HG02885 (cell line): ENCODE measurements around the gene BCKDHB.
"Not testable (repeated sequence)": the region's sequence is repeated elsewhere in the genome, so short reads cannot be mapped to it uniquely, and the experiment has no call there.

ENCODE experiments used
- ATAC-seq: cut with Tn5 transposase; IDR thresholded peaks from one replicate; pipeline ENCODE4 v1.9.1; 2021; ENCODE audit warnings: mild to moderate bottlenecking; ENCODE audit not compliant: unreplicated experiment, poor library complexity

The BCKDHB gene

DNA sequence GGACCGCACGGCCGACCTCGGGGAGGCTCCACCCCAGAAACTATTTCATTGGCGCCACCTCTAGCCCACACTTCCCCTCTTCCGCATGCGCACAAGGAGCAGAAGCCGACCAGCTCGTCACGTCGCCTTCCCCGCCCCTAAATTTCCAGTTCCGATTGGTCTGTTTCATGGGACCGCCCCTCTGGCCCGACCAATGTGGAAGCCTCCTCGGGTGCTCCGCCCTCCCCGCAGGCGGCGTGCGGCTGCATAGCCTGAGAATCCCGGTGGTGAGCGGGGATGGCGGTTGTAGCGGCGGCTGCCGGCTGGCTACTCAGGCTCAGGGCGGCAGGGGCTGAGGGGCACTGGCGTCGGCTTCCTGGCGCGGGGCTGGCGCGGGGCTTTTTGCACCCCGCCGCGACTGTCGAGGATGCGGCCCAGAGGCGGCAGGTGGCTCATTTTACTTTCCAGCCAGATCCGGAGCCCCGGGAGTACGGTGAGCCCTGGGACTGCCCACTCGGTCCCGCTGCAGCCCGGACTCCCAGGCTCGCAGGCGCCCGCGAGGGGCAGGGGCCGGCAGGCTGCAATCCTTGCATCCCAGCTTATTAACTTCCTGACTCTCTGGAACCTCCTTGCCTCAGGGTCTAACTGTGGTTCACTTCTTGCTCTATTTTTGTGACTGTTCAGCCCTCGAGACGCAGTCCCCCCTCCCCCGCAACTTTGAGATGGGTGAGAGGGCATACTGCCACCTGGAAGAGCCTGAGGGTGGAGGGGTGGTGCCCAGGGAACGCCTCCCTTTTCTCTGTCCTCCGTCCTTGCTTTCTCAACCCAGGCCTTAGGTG, at the start of gene BCKDHB:
TSS of gene BCKDHB (plus strand) at position 254 of the 818 bp plus-strand sequence. CDS start at position 277, 23 bp downstream.
- ATAC-seq = peak; percentile 99

- no peak for ATAC-seq
These were observed 45.7 kb upstream of the BCKDHB start for GRCh38 chr6:80060774-80061173.

GRCh38 chr6:80068146-80068545, 38.3 kb upstream of the BCKDHB start:
- not testable (repeated sequence) for ATAC-seq

DNA sequence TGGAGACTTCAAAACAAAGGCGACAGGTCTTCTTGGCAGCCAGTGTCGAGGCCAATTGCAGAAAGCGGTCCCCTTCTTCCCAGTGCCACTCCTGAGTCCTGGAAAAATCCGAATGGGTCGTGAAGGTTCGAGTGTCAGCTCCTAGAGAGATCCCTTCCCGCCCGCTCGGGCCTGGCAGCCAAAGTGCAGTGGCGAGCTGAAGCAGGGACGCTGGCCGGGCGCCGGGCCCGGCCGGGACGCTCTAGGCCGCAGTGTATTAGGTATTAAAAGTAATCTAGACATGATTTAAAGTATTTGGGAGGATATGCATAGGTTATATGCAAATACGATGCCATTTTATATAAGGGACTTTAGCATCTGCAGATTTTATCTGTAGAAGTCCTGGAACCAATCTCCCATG, 36.0 kb upstream of the BCKDHB start:
- not testable (repeated sequence) for ATAC-seq

- no peak for ATAC-seq
These were observed 29.4 kb upstream of the BCKDHB start for GRCh38 chr6:80077067-80077466.

- ATAC-seq = no peak
These were observed 17.8 kb upstream of the BCKDHB start for GRCh38 chr6:80088637-80089036.

GRCh38 chr6:80091506-80091905, 15.0 kb upstream of the BCKDHB start:
- no peak for ATAC-seq

DNA sequence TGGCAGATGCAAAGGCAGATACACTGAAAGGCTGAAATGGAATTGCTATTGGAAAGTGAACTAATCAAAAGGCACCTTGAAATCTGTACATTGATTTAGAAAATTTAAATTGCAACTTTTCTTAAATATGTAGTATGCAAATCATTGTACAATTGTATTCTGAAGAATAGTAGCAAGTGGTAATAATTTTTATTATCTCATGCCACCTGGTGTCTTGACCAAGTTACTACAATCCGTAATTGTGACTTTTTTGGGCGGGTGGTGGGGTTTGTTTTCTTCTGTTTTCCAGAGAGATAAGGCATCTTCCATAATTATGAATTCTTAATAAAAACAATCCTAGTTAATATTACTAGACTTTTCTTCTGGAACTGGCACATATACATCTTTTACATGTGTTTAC, 12.5 kb upstream of the BCKDHB start:
- peak; percentile 57 for ATAC-seq

GRCh38 chr6:80095600-80095999, 10.9 kb upstream of the BCKDHB start:
- no peak for ATAC-seq

GRCh38 chr6:80098392-80098791, 8.1 kb upstream of the BCKDHB start:
- no peak for ATAC-seq

DNA sequence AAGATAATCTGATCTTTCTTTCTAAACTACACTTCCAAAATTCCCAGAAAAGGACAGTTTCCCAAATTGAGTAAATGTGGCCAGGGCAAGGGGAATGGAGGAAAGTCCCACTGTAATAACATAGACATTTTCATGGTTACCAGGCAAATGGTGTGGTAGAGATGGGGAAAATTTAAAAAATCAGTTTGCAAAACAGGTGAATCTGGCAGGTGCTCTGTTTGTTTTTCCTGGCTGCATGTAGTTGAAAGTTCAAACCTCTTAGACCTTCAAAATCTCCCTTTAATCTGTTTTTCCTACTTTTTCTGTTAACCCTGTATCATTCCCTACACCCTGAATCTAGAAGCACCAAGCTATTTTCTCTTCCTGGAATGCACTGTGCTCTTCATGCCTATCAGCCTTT, 2.0 kb upstream of the BCKDHB start:
- ATAC-seq = no peak

DNA sequence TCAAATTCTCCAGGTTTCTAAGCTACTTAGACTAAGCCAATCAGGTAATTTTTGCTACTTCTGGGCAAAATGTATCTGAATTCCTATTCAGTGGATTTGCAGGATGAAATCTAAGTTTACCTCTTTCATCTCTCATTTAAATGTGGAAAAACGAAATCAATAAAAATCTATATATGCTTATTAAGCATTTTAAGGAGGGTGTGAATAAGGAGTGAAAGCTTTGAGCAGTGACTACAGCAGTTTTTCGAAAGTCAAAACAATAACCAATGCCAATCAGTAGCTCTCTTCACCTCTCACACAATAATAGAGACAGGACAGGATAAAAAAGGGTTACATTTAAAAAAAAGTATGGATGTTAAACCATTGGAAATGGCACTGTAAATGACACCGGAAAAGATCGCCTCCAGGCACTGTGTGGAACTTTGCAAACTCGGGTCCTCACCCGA, 476 bp upstream of the BCKDHB start:
- ATAC-seq = peak; percentile 14

- ATAC-seq = not testable (repeated sequence)
These were observed 16.1 kb downstream of the BCKDHB start for GRCh38 chr6:80122576-80122975.

DNA sequence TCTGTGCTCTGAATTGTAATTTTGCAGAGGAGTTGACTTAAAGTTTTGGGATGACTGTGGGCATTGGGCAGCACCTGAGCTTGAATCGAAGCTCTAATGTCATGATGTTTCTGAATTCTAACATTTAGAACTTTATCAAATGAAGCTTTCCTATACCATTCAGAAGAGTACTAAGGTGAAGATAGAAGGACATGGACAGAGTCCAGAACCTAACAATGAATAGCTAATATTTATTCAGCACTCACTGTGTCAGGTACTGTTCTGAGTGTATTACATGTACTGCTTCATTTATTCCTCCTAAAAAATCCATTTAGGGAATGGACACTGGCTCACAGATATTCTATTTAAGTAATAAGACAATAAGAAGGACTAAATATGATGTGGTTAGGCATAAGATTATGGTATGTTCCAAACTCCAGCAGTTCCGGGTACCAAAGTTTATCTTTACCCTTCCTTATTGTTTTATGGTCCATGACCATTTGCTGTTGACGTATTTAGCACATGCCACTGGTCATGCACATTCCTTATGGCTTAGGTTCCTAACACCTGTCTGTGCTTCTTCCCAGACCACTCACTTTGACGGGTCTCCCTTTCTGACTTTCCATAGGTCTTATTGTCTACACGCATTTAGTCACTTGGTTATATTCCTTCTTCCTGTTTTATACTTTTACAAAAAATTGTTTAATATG, 20.3 kb downstream of the BCKDHB start:
- ATAC-seq = no peak

DNA sequence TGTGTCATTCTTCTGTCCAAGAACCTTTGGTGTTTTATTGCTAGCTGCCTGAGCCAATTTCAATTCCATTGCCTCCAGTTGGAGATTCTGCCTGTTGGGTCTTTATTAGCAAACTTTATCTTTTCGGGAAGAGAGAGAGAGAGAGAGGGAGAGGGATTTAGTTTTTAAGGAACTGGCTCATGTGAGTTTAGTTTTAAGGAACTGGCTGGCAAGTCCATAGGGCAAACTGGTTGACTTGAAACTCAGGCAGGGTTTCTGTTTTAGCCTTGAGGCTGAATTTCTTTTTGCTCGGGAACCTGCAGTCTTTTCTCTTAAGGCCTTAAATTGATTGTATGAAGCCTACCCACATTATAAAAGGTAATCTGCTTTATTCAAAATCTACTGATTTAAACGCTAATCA, 23.0 kb downstream of the BCKDHB start:
- ATAC-seq = no peak

DNA sequence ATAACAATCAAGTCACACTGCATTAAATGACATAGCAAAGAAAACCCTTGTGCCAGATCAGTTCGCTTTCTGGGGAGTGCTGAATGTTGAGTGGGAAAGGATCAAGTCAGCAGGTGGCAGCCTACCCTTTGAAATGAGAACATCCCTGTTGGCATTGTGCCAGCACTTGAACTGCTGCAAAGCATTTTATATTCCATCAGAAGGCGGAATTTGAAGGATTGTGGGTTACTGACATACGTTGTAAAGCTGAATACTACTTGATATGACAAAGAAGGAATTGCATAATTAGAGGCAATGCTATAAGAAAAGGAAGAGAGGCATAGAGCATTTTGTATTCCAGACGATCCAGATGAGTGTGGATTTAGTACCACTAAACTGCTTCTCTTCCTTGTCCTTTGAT, 26.5 kb downstream of the BCKDHB start:
- no peak for ATAC-seq

DNA sequence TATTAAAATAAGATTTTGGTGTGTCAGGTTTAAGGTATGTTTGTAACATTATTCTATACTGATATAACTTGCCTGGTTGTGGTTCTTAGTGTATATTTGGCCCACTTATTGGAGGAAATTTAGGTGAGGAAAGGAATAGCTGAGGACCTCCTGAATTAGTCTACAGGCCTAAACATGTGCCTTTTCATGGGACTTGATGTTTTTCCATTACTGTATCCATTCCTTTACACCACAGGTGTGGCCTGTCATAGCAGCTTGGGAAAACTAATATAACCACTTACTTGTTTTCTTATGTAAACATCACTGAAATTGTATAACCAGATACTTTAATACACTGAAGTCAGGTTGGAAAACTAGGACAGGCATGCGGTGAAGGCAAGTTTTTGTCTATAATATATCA, 27.6 kb downstream of the BCKDHB start:
- ATAC-seq = no peak

DNA sequence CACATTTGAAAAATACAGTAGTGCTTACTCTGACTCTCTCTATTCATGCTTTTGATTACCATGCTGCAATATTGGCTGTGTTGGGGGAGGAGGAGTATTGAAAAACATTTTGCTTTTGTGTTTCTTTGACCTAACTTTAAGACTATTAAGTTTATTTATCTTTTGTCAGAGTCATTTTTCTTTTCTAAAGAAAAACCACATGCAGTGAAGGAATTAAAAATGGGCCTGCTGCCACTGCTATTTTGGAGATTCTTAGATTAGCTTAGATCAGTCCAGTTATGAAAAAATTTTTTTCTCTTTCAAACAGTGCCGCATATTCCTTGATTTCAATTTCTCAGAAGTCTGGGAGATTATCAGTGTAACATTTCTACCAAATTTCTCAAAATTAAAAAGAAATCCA, 36.1 kb downstream of the BCKDHB start:
- ATAC-seq = no peak

DNA sequence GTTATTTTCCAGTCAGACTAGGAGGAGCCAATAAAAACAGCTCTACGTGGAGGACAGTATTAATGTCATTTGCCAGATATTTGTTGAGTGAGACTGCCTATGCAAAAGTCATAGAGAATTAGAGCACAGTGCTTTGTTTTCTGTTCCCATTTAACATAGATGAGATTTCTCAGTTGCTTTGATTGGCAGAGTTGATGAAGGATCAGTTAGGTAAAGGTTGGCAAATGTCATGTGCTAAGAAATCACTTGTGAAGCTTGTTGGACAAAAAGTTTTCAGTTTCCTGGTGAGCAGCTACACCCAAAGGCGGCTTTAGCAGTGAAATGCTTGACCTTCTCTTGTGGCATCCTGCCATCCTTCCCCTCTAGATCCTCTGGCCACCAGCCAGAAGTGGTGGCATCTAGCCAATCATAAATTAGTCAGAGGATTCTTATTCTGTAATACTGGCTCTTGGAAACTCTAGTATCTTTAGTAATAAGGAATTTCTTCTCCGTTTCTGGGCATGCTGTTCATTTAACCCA, 37.0 kb downstream of the BCKDHB start:
- no peak for ATAC-seq

DNA sequence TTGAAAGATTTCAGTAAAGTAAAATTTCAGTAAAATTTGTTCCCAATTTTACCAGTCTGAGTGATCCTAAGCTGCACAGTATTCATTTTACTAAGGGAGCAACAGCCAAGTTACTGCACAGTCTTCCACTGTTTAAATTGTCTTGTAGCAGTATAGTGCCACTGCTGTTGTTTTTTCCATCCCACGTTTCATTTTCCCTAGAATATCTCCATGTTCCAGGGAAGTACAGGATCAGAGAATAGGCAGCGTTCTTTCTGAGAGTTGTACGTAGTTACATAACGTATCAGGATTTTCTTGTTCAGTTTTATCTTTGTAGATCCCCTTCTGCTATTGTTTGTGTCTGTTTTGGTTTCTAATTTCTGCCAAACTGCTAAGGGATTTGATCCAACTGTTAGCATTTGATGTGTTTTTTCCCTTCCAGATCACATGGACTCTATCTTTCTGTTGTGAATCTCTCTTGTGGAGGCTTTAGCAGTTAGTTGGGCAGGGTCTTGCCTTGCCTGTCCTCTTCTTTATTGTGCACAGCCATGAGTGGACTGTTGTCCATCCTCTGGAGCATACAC, 38.4 kb downstream of the BCKDHB start:
- no peak for ATAC-seq

GRCh38 chr6:80145509-80145908, 39.0 kb downstream of the BCKDHB start:
- peak; percentile 70 for ATAC-seq
